GM21786 (cell line): ENCODE data around the gene EPHA4.

Experiments
- ATAC-seq: cut with Tn5 transposase; IDR thresholded peaks from one replicate; pipeline ENCODE4 v1.9.1; 2021; ENCODE audit not compliant: unreplicated experiment

EPHA4 gene

GRCh38 chr2:221448057-221448843 is 123.9 kb downstream of the EPHA4 start:
- no peak for ATAC-seq

GRCh38 chr2:221447310-221447709 is 124.8 kb downstream of the EPHA4 start:
- no peak for ATAC-seq

GRCh38 chr2:221446140-221446539 is 126.0 kb downstream of the EPHA4 start:
- no peak for ATAC-seq

GRCh38 chr2:221444106-221444505 is 128.0 kb downstream of the EPHA4 start:
- ATAC-seq = no peak

- no peak for ATAC-seq
These were observed 128.5 kb downstream of the EPHA4 start for GRCh38 chr2:221443645-221444044.

- ATAC-seq = no peak
These were observed 130.0 kb downstream of the EPHA4 start for GRCh38 chr2:221442128-221442527.

- ATAC-seq = no peak
These were observed 132.2 kb downstream of the EPHA4 start for GRCh38 chr2:221439761-221440479.

- no peak for ATAC-seq
These were observed 135.0 kb downstream of the EPHA4 start for GRCh38 chr2:221437056-221437455.

GRCh38 chr2:221435171-221435570 is 136.9 kb downstream of the EPHA4 start:
- no peak for ATAC-seq

GRCh38 chr2:221434142-221434541 is 138.0 kb downstream of the EPHA4 start:
- ATAC-seq = no peak

- ATAC-seq = no peak
These were observed 140.6 kb downstream of the EPHA4 start for GRCh38 chr2:221431477-221431876.

GRCh38 chr2:221429741-221430491 is 142.2 kb downstream of the EPHA4 start:
- no peak for ATAC-seq

- no peak for ATAC-seq
These were observed 143.2 kb downstream of the EPHA4 start for GRCh38 chr2:221428896-221429295.

GRCh38 chr2:221426929-221427328 is 145.2 kb downstream of the EPHA4 start:
- no peak for ATAC-seq

GRCh38 chr2:221425891-221426290 is 146.2 kb downstream of the EPHA4 start:
- ATAC-seq = no peak

- ATAC-seq = no peak
These were observed 146.8 kb downstream of the EPHA4 start for GRCh38 chr2:221425353-221425752.

- ATAC-seq = no peak
These were observed 148.8 kb downstream of the EPHA4 start for GRCh38 chr2:221423210-221423804.

- no peak for ATAC-seq
These were observed 149.4 kb downstream of the EPHA4 start for GRCh38 chr2:221422516-221423209.

GRCh38 chr2:221420245-221420644 is 151.9 kb downstream of the EPHA4 start:
- ATAC-seq = no peak

GRCh38 chr2:221415789-221416188 is 156.3 kb downstream of the EPHA4 start:
- ATAC-seq = no peak

GRCh38 chr2:221412978-221413377 is 159.1 kb downstream of the EPHA4 start:
- no peak for ATAC-seq
